GM12801 (cell line): Measurements from ENCODE around the gene WSB1.

Experiments used
- TF ChIP-seq, protein P1 (sequence below): IDR thresholded peaks from one replicate; pipeline ENCODE4 v1.5.1; 2011; ENCODE audit warnings: control low read depth; ENCODE audit not compliant: insufficient read length; ENCODE audit errors: extremely low read depth

The WSB1 gene

DNA sequence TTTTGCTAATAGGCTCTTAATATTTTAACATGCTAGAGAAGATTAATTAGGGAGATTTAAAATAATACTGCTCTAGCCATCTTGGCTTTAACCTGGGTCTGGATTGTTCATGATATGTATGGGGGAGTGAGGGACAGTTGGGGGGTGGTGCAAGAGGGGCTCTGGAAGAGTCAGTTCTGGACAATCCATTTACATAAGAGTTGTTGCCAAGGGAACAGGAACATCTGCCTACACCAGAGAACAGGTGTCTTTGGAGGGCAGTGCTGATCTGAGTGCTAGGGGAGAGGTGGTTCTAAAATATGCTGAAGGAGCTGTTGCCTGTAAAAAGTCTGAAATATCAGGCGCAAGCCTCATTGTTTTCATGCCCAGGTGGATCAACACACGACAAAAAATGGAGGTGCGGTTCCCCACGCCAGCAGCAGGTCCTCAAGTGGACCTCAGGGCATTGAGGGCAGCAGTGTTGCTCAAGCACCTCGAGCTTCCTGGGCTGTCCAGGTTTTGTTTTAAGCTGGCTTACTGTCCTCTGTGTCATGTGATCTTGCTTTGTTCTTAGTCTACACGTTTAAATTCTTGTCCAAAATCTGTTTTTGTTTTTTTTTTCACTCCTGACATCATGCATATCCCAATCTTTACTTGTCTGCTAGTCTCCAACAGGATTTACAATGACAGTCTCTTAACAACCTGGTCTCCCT, 25.4 kb upstream of the WSB1 start:
- TF ChIP-seq, protein P1, sequence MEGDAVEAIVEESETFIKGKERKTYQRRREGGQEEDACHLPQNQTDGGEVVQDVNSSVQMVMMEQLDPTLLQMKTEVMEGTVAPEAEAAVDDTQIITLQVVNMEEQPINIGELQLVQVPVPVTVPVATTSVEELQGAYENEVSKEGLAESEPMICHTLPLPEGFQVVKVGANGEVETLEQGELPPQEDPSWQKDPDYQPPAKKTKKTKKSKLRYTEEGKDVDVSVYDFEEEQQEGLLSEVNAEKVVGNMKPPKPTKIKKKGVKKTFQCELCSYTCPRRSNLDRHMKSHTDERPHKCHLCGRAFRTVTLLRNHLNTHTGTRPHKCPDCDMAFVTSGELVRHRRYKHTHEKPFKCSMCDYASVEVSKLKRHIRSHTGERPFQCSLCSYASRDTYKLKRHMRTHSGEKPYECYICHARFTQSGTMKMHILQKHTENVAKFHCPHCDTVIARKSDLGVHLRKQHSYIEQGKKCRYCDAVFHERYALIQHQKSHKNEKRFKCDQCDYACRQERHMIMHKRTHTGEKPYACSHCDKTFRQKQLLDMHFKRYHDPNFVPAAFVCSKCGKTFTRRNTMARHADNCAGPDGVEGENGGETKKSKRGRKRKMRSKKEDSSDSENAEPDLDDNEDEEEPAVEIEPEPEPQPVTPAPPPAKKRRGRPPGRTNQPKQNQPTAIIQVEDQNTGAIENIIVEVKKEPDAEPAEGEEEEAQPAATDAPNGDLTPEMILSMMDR, result no peak

DNA sequence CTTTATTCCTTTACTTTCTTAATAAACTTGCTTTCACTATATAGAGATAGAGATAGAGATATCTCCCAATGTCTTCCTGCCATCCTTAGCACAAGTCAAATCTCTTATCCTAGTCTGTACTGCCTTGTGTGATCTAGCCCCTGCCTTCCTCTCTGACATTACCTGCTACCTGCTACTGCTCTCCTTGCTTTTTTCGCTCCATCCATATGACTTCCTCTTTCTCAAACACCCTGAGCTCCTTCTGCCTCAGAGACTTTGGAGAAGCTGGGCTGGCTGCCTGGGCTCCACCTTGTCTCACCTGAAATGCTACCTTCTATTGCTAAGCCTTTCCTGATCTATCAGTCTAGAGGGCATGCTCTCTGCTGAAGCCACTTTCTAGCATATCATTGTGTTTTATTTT, 24.7 kb upstream of the WSB1 start:
- TF ChIP-seq, protein P1, result no peak

DNA sequence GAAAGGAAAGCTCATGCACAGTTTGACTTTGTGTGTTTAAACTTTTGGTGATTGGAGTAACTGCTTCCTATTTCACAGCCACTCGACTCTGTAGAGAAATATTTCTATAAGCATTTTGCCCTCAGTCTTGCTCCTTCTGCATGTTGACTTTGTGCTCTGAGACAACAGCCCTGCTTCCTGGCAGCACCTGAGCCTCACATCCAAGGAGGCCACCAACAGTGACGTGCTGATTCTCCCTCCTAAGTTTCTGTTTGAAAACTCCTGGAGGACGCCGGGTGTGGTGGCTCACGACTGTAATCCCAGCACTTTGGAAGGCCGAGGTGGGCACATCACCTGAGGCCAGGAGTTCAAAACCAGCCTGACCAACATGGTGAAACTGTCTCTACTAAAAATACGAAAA, 23.9 kb upstream of the WSB1 start:
- TF ChIP-seq, protein P1, result no peak

DNA sequence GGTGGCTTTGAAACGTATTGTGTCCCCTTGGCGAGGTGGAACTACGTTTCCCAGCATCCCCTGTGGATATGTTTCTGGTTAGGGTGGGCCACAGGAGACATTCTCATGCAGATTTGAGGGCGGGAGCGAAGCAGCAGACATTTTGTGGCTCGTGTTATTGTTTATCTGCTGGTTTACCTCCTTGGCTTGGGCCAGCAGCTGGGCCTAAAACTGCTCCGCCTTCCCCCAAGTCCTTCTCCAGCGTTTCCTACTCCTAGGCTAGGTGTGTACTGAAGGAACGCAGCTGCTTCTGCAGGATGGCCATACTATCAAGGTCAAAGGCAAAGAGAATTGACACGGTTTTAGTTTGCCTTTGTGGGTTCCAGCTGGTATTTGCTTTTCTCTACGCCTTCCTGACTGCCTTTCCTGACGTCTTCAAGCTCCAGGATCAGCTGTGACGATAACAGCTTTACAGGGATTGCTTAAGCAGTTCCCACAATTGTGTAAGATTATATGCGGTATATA, 17.2 kb upstream of the WSB1 start:
- TF ChIP-seq, protein P1, result no peak

DNA sequence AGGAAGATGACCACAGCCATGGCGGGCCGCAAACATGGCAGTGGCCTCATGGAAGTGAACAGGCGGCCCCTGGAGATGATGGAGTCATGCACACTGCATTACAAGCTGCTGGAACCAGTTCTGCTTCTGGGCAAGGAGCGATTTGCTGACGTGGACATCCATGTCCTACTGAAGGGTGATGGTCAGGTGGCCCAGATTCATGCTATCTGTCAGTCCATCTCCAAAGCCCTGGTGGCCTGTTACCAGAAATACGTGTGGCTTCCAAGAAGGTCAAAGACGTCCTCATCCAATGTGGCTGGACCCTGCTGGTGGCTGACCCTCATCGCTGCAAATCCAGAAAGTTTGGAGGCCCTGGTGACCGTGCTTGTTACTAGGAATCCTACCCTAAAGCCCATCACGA, 13.4 kb upstream of the WSB1 start:
- TF ChIP-seq, protein P1, result no peak

DNA sequence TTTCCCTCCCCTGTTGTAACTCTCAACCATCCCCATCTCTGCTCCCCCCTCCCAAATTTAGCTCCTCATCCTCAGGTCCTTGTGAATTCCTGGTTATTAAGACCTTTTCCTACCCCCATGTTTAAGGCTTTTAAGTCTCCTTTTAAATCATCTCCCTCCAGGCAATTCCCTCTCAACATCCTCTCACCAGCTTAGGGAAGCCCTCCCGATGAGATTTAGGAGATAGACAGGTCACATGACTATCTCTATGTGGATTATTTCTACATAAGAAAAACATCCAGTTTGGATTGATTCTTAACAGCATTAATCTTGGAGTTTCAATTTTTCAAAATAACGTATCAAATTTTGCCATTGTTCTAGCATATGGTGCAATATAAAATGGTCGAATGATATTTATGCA, 12.5 kb upstream of the WSB1 start:
- TF ChIP-seq, protein P1, result no peak

DNA sequence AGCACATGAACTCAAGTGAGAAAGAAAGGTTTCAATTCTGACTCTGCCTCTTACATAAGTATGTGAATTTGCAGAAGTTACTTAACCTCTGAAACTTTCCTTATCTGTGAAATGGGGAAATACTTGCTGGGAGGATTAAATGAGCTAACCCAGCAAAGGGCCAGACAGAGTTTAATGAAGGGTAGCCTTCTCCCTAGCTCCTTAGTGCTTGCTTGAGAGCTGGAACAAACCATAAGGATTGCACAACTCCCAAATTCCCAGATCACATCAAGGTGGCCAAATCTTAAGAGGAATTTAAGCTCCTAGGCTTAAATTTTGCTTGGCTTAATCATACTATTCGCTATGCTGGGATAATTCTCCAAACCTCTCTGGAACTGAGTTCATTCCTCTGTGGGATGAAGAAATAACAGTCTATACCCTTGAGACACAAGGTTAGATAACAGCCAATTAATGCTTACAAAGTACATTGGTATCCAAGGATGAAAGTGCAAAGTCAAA, 11.8 kb upstream of the WSB1 start:
- TF ChIP-seq, protein P1, result no peak
